Activated naive CD4-positive, alpha-beta T cell treated with anti-CD3 and anti-CD28 coated beads for 36 hours (primary cell): ENCODE data around the gene BTG1. TPM values are rescaled to one million over a fixed set of nuclear protein-coding genes. Genes with fewer than 3 reads are reported as not detected.

Experiments used
- CTCF ChIA-PET: fragments of 350-600 bp; sonication (Branson Sonifier 250); formaldehyde crosslinking; loops from one replicate; lab custom pipeline; 2021; ENCODE audit warnings: antibody characterized with exemption; lab: Charles Lee
- DNase-seq: peaks from one replicate; pipeline ENCODE4 v3.0.0-alpha.2; 2020
- H3K27ac Mint-ChIP-seq: one replicate; pipeline ENCODE4 v1.8.0; 2021; ENCODE audit warnings: mild to moderate bottlenecking, mixed read lengths
- H3K27me3 Mint-ChIP-seq: one replicate; pipeline ENCODE4 v1.8.0; 2021; ENCODE audit warnings: low read depth, mixed read lengths
- H3K36me3 Mint-ChIP-seq: one replicate; pipeline ENCODE4 v1.8.0; 2021; ENCODE audit warnings: low read depth, mixed read lengths
- H3K4me1 Mint-ChIP-seq: one replicate; pipeline ENCODE4 v1.8.0; 2021; ENCODE audit warnings: low read depth, mixed read lengths
- H3K4me3 Mint-ChIP-seq: one replicate; pipeline ENCODE4 v1.8.0; 2021; ENCODE audit warnings: mild to moderate bottlenecking, moderate library complexity, mixed read lengths
- H3K9me3 Mint-ChIP-seq: one replicate; pipeline ENCODE4 v1.8.0; 2021; ENCODE audit warnings: mixed read lengths
- intact Hi-C: fragments of 100-400 bp; cut with micrococcal nuclease; formaldehyde crosslinking; loops from one replicate; pipeline ENCODE4 v1.15.1; 2023
- total RNA-seq, 2 experiments: library from RNA; stranded (reverse); gene quantifications; one replicate each; pipeline ENCODE4 v1.2.3, GENCODE V29; 2021

The BTG1 gene
- total RNA-seq, 2 experiments from 2014 or later: 218 to 223 TPM

GRCh38 chr12:92146497-92147224 lies 1.0 kb upstream of the BTG1 start:
- CTCF ChIA-PET: interaction anchor here (0.6 to 1.4 kb wide), 8 partner anchors 14 to 764 kb away, joined by 3 to 4 read pairs (median 3); no protein-coding TSS in a partner anchor
- Mint-ChIP-seq H3K36me3 (peaks cover 69% of the 10 kb centered on the region), H3K4me3 (peak overlapping the region; percentile 100), H3K27me3 (no peaks in the 10 kb centered on the region), H3K27ac (peak overlapping the region; percentile 100), H3K4me1 (peaks cover 27% of the 10 kb centered on the region), H3K9me3 (no peaks in the 10 kb centered on the region)
- no peak for DNase-seq
- intact Hi-C loops: loop anchor here (1.0 to 5.0 kb wide), 11 partner anchors 9 to 781 kb away; partner anchors contain the start of gene EEA1

DNA sequence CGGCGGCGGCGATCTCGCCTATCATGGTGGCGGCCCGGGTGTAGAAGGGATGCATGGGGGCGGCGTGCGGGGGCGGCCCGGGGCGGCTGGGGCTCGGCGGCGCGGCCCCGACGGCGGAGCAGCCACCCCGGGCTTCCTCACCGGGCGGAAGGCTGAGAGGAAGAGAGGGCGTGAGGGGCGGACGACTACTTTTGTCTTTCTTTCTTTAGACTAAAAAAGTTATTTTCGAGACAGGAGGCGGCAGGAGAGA lies 240 bp downstream of the BTG1 start:
- H3K36me3 Mint-ChIP-seq: peaks cover 77% of the 10 kb centered on the region

DNA sequence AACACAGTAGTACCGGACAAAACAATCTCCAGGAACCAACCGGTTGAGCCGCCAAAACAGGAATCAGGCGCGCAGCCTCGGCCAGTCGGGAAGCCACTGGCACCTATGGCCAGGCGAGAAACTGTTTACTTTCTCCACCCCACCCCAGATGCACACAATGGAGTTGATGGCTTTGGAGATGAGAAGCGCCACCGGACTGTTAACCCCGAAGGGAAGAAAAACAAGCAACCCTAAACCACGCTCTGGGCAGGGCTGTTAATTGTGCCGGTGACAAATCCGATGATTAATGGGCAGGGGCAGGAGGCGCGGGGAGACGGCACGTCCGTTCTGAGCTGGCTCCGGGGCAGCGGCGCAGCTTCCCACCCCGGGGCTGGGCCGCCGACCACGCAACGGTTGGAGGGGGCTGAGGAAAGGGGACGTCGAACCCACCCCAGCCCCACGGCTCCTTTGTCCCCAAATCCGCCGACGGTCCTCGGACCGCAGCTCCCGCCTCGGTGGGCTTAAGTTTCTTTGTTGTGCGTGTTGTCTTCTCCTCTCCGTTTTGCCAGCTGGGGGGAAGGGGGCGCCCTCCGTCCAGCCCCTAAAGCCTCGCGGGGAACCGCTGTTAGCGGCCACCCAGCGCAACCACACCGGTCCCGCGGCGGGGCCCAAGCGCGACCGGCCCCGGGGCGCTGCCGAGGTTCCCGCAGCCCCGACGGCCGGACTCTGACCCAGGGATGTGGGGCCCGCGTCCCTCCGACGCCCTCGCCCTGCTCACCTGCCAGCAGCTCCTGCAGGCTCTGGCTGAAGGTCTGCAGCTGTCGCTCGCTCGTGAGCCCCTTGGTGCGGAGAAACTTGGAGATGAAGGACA lies 790 bp downstream of the BTG1 start:
- CTCF ChIA-PET: interaction anchor here (0.6 to 2.8 kb wide), 15 partner anchors 10 to 764 kb away, joined by 3 to 27 read pairs (median 3); no protein-coding TSS in a partner anchor
- DNase-seq: peak; percentile 55
- intact Hi-C loops: loop anchor here (1.0 to 5.0 kb wide), 8 partner anchors 154 to 782 kb away; partner anchors contain the start of gene EEA1
- no peaks in the 10 kb centered on the region for H3K27me3 Mint-ChIP-seq
- peaks cover 26% of the 10 kb centered on the region for H3K4me1 Mint-ChIP-seq
- H3K27ac Mint-ChIP-seq: peak overlapping the region; percentile 99
- H3K4me3 Mint-ChIP-seq: peak overlapping the region; percentile 100
- H3K36me3 Mint-ChIP-seq: peaks cover 80% of the 10 kb centered on the region
- no peaks in the 10 kb centered on the region for H3K9me3 Mint-ChIP-seq

More for the DNA sequence above, 240 bp downstream of the BTG1 start:
- Mint-ChIP-seq H3K4me1 (peaks cover 27% of the 10 kb centered on the region), H3K4me3 (peak overlapping the region; percentile 100), H3K9me3 (no peaks in the 10 kb centered on the region), H3K27ac (peak overlapping the region; percentile 100), H3K27me3 (no peaks in the 10 kb centered on the region)
- intact Hi-C loops: loop anchor here (2.0 to 5.0 kb wide), 5 partner anchors 335 to 782 kb away; partner anchors contain the start of gene EEA1
- DNase-seq: no peak
- CTCF ChIA-PET: interaction anchor here (0.7 to 2.8 kb wide), 14 partner anchors 11 to 764 kb away, joined by 3 to 27 read pairs (median 4); no protein-coding TSS in a partner anchor

DNA sequence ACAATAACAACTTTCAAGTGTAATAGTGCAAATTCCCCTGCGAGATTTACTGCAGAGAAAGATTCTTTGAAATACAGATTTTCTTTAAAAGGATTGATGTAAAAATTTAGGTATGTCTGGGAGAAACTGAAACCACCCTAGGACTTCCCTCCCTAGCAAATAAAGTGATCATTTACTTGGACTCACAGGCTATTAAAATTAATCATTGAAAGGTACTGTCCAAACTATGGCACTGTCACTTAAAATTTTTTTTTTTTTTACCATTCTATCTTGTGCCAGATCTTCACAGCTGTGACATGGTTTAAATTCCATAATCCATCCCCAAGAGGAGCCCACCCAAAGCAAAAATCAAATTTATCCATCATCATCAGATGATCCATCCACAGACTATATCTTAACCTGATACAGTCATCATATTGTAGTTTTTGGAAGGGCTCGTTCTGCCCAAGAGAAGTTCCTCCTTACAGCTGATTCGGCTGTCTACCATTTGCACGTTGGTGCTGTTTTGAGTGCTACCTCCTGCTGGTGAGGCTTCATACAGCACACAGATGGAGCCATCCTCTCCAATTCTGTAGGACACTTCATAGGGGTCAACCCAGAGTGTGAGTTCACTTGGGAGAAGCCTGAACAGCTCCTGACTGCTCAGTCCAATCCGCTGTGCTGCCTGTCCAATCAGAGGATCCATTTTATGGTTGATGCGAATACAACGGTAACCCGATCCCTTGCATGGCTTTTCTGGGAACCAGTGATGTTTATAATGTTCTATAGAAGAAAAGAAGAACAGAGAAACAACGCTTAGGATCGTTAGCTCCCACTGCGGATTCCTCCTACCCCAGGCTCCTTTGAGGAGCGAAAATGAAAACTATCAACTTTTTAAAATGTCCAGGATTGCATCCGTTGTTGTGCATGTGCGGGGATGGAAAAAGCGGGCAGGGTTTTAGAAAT lies 1.7 kb downstream of the BTG1 start:
- peak; percentile 85 for DNase-seq
- Mint-ChIP-seq H3K27me3 (no peaks in the 10 kb centered on the region), H3K36me3 (peaks cover 82% of the 10 kb centered on the region), H3K4me3 (peak overlapping the region; percentile 100), H3K9me3 (no peaks in the 10 kb centered on the region), H3K27ac (peak overlapping the region; percentile 99), H3K4me1 (peaks cover 22% of the 10 kb centered on the region)
- intact Hi-C loops: loop anchor here (1.0 to 2.0 kb wide), 6 partner anchors 153 to 565 kb away; no protein-coding TSS in a partner anchor
- CTCF ChIA-PET: interaction anchor here (0.6 to 2.8 kb wide), 12 partner anchors 9 to 430 kb away, joined by 3 to 27 read pairs (median 3); no protein-coding TSS in a partner anchor

- CTCF ChIA-PET: interaction anchor here (0.6 to 2.8 kb wide), 6 partner anchors 9 to 346 kb away, joined by 3 to 27 read pairs (median 3); no protein-coding TSS in a partner anchor
- H3K27me3 Mint-ChIP-seq: no peaks in the 10 kb centered on the region
- no peak for DNase-seq
These were observed 2.4 kb downstream of the BTG1 start for GRCh38 chr12:92143258-92143657.

DNA sequence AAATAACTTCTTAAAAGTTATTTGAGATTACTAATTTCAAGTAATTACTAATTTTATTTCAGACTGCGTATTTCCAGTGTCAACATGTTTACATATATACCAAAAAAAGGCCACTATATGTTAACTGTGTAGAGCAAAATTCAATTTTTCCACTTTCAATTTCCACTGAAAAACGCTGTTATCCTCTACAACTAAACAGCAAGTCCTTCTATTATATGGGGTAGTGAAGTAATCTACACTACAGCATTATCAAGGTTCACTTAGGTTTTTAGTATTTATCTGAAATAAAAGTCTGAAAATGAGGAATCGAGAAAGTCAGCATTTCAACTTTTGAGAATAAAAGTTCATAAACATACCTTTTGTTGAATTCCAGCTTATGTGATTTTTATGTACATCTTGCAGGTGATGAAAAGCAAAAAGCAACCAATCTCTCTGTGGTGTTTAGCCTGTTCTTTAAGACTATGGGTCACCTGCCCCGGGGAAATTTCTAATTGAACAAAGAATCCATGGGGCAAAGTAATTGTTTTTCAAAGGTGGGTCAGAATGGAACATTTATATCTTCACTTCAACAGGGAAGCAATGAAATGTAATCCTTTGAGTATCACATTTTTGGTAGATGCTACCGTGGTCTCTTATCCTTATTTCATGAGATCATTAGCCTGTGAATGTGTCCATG lies 3.3 kb downstream of the BTG1 start:
- H3K4me1 Mint-ChIP-seq: peaks cover 14% of the 10 kb centered on the region
- DNase-seq: no peak
- H3K4me3 Mint-ChIP-seq: peak overlapping the region; percentile 100
- intact Hi-C loops: no loop called here
- H3K27ac Mint-ChIP-seq: peak overlapping the region; percentile 99
- H3K9me3 Mint-ChIP-seq: no peaks in the 10 kb centered on the region
- H3K36me3 Mint-ChIP-seq: peaks cover 86% of the 10 kb centered on the region
- no peaks in the 10 kb centered on the region for H3K27me3 Mint-ChIP-seq
- CTCF ChIA-PET: interaction anchor here (0.7 kb wide), 1 partner anchor 260 kb away, joined by 3 read pairs; no protein-coding TSS in a partner anchor

More at GRCh38 chr12:92143258-92143657, 2.4 kb downstream of the BTG1 start:
- Mint-ChIP-seq H3K4me1 (peaks cover 16% of the 10 kb centered on the region), H3K36me3 (peaks cover 85% of the 10 kb centered on the region), H3K9me3 (no peaks in the 10 kb centered on the region), H3K27ac (peak overlapping the region; percentile 99), H3K4me3 (peak overlapping the region; percentile 100)
- intact Hi-C loops: no loop called here

- peak overlapping the region; percentile 99 for H3K27ac Mint-ChIP-seq
- no peak for DNase-seq
- CTCF ChIA-PET: interaction anchor here (0.7 kb wide), 2 partner anchors 261 to 767 kb away, joined by 3 read pairs; no protein-coding TSS in a partner anchor
- H3K9me3 Mint-ChIP-seq: no peaks in the 10 kb centered on the region
- H3K4me1 Mint-ChIP-seq: peaks cover 19% of the 10 kb centered on the region
- peaks cover 86% of the 10 kb centered on the region for H3K36me3 Mint-ChIP-seq
- H3K27me3 Mint-ChIP-seq: no peaks in the 10 kb centered on the region
- intact Hi-C loops: loop anchor here (1.0 kb wide), 2 partner anchors 9 to 76 kb away; no protein-coding TSS in a partner anchor
- peak overlapping the region; percentile 100 for H3K4me3 Mint-ChIP-seq
These were observed 4.0 kb downstream of the BTG1 start for GRCh38 chr12:92141591-92142121.

DNA sequence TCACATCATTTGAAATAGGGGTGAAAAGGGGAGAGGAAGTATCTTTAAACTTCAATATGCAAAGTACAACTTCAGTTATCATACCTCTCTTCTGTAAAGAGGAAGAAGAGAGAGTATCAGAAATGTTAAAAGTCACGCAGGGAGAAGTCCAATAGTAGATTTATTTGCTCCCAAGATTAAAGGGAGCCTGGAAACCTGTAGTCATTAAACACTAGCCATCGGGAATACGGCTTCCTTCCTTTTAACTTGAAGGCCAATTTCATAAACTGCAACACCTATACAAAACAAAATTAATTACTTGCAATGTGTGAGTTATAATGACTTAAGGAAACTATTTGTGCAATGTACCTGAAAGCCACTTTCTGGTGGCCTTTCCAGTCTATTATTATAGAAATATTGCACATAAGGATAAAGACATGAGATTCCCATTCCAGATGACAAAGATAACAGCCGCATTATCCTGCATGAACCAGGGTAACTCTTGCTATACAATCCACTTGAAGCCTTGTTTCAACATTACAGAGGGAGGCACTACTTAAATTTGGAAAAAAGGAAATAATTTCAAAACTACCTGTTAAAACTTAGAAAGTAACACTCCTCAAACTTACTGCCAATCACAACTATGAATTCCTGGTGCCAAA lies 4.6 kb downstream of the BTG1 start:
- Mint-ChIP-seq H3K27me3 (no peaks in the 10 kb centered on the region), H3K36me3 (peaks cover 86% of the 10 kb centered on the region), H3K4me1 (peaks cover 26% of the 10 kb centered on the region), H3K27ac (peak overlapping the region; percentile 99), H3K4me3 (peak overlapping the region; percentile 100), H3K9me3 (no peaks in the 10 kb centered on the region)
- DNase-seq: no peak
- CTCF ChIA-PET: interaction anchor here (0.7 kb wide), 1 partner anchor 767 kb away, joined by 3 read pairs; no protein-coding TSS in a partner anchor
- intact Hi-C loops: loop anchor here (1.0 kb wide), 2 partner anchors 9 to 76 kb away; no protein-coding TSS in a partner anchor

- Mint-ChIP-seq H3K36me3 (peaks cover 85% of the 10 kb centered on the region), H3K27ac (peak overlapping the region; percentile 99), H3K9me3 (no peaks in the 10 kb centered on the region), H3K27me3 (no peaks in the 10 kb centered on the region), H3K4me3 (peak overlapping the region; percentile 100), H3K4me1 (peaks cover 33% of the 10 kb centered on the region)
- DNase-seq: no peak
- intact Hi-C loops: no loop called here
- CTCF ChIA-PET: no interaction called here
These were observed 5.5 kb downstream of the BTG1 start for GRCh38 chr12:92140156-92140555.

DNA sequence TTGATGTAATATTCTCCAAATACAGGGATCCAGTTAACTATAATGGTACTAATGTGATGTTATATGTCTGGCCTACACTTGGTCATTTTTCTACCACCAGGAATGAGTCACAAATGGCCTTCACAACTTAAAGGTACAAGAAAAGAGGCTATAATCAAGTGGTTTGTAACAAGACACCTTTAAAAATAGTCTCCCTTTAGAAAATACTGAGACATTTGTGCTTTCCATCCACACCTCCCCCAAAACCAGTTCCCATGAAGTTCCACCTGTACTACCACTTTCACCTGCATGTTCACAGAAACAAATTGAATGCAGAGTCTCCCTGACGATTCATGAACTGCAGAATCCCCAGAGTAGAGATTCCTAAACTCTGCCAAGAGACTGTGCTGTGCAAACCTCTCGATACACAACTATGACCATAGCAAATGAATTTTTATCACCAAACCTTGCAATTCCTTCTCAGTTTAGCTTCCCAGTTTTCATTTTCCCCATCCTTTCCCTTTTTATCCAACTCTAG lies 6.0 kb downstream of the BTG1 start:
- peaks cover 38% of the 10 kb centered on the region for H3K4me1 Mint-ChIP-seq

More for the DNA sequence above, 6.0 kb downstream of the BTG1 start:
- H3K36me3 Mint-ChIP-seq: peaks cover 88% of the 10 kb centered on the region
- H3K4me3 Mint-ChIP-seq: peak overlapping the region; percentile 100
- H3K27ac Mint-ChIP-seq: peak overlapping the region; percentile 99
- DNase-seq: peak; percentile 37
- intact Hi-C loops: loop anchor here (1.0 to 5.0 kb wide), 3 partner anchors 148 to 757 kb away; no protein-coding TSS in a partner anchor
- no peaks in the 10 kb centered on the region for H3K9me3 Mint-ChIP-seq
- H3K27me3 Mint-ChIP-seq: no peaks in the 10 kb centered on the region
- CTCF ChIA-PET: no interaction called here
